DOHH2 (cell line): Measurements from ENCODE around the gene CHST5.

ENCODE experiments used
- H3F3A ChIP-seq: fragments of 200-600 bp; sonication (generic), shearing (Covaris generic); 2 replicates; pipeline ENCODE4 v1.6.0; 2016; ENCODE audit warnings: antibody characterized with exemption, mild to moderate bottlenecking; ENCODE audit not compliant: control insufficient read depth, insufficient read depth
- H3K27ac ChIP-seq: fragments of 200-600 bp; sonication (generic); 2 replicates; pipeline ENCODE4 v1.5.1; 2014; ENCODE audit warnings: low read depth, mild to moderate bottlenecking, low read length, moderate library complexity
- H3K27me3 ChIP-seq: fragments of 200-600 bp; sonication (generic); 2 replicates; pipeline ENCODE4 v1.6.1; 2014; ENCODE audit warnings: mild to moderate bottlenecking, low read length, mixed read lengths; ENCODE audit not compliant: control insufficient read depth
- H3K36me3 ChIP-seq: fragments of 200-600 bp; sonication (generic); 2 replicates; pipeline ENCODE4 v1.6.1; 2014; ENCODE audit warnings: mild to moderate bottlenecking, low read length, moderate library complexity, mixed read lengths; ENCODE audit not compliant: control insufficient read depth
- H3K4me1 ChIP-seq: fragments of 200-600 bp; sonication (generic); 2 replicates; pipeline ENCODE4 v1.6.1; 2014; ENCODE audit warnings: mild to moderate bottlenecking, low read length, mixed read lengths; ENCODE audit not compliant: control insufficient read depth
- H3K4me2 ChIP-seq: fragments of 200-600 bp; sonication (generic); 2 replicates; pipeline ENCODE4 v1.6.0; 2014; ENCODE audit warnings: mild to moderate bottlenecking, low read length, moderate library complexity
- H3K4me3 ChIP-seq: fragments of 200-600 bp; sonication (generic); 2 replicates; pipeline ENCODE4 v1.5.1; 2014; ENCODE audit warnings: mild to moderate bottlenecking, low read length, mixed read lengths
- H3K79me2 ChIP-seq: fragments of 200-600 bp; sonication (generic); 2 replicates; pipeline ENCODE4 v1.6.1; 2014; ENCODE audit warnings: mild to moderate bottlenecking, low read length, mixed read lengths; ENCODE audit not compliant: control insufficient read depth
- H3K9me2 ChIP-seq: fragments of 200-600 bp; sonication (generic); replicated peaks from 2 replicates; pipeline ENCODE4 v1.6.1; 2014; ENCODE audit warnings: mild to moderate bottlenecking, low read length, mixed read lengths; ENCODE audit not compliant: control insufficient read depth
- H3K9me3 ChIP-seq: fragments of 200-600 bp; sonication (generic); 2 replicates; pipeline ENCODE4 v1.6.1; 2014; ENCODE audit warnings: antibody characterized with exemption, low read length, mixed read lengths; ENCODE audit not compliant: control insufficient read depth, insufficient read depth
- H4K20me1 ChIP-seq: fragments of 200-600 bp; sonication (generic); 2 replicates; pipeline ENCODE4 v1.6.0; 2014; ENCODE audit warnings: low read depth, mild to moderate bottlenecking, antibody characterized with exemption, low read length, moderate library complexity; ENCODE audit not compliant: control insufficient read depth, insufficient read depth
- EZH2phosphoT487 ChIP-seq: fragments of 200-600 bp; sonication (generic); IDR thresholded peaks from 2 replicates; pipeline ENCODE4 v1.6.1; 2017; ENCODE audit warnings: borderline replicate concordance, mild to moderate bottlenecking, antibody characterized with exemption, low read length, moderate library complexity, mixed read lengths
- TF ChIP-seq, protein P1 (sequence below): fragments of 200-600 bp; sonication (generic); IDR thresholded peaks from one replicate; pipeline ENCODE4 v1.5.1; 2014; ENCODE audit warnings: antibody characterized with exemption, mild to moderate bottlenecking, low read depth, low read length; ENCODE audit not compliant: poor library complexity, severe bottlenecking

Gene CHST5

DNA sequence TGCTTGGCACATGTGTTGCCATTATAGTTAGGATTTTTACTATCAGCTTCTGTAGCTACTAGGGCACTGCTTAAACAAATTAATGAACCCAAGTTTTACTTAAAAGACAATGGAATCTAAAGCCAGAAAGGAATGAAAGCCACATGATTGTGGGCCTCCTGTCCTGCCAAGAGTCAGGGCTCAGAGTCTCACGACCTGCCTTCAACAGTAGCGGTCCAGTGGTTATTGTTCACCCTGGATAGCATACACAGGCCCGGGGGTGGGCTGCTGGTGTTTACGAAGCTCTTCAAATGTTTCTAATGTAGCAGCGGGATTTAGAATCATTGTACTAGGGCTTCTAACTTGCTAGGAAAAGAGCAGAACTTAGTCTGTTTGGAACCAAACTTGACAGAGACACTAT is 38.0 kb upstream of the CHST5 start:
- H3K9me3 ChIP-seq: no peaks in the 10 kb centered on the region
- no peaks in the 10 kb centered on the region for H3K27me3 ChIP-seq
- TF ChIP-seq EZH2phosphoT487: no peak
- TF ChIP-seq, protein P1, sequence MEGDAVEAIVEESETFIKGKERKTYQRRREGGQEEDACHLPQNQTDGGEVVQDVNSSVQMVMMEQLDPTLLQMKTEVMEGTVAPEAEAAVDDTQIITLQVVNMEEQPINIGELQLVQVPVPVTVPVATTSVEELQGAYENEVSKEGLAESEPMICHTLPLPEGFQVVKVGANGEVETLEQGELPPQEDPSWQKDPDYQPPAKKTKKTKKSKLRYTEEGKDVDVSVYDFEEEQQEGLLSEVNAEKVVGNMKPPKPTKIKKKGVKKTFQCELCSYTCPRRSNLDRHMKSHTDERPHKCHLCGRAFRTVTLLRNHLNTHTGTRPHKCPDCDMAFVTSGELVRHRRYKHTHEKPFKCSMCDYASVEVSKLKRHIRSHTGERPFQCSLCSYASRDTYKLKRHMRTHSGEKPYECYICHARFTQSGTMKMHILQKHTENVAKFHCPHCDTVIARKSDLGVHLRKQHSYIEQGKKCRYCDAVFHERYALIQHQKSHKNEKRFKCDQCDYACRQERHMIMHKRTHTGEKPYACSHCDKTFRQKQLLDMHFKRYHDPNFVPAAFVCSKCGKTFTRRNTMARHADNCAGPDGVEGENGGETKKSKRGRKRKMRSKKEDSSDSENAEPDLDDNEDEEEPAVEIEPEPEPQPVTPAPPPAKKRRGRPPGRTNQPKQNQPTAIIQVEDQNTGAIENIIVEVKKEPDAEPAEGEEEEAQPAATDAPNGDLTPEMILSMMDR: no peak
- no peak overlapping the region for H3K4me3 ChIP-seq
- H3K79me2 ChIP-seq: peaks cover 45% of the 10 kb centered on the region
- no peaks in the 10 kb centered on the region for H3K9me2 ChIP-seq
- peaks cover 92% of the 10 kb centered on the region for H3K36me3 ChIP-seq
- peaks cover 9% of the 10 kb centered on the region for H3F3A ChIP-seq
- H3K4me1 ChIP-seq: peaks cover 54% of the 10 kb centered on the region
- H4K20me1 ChIP-seq: 0 out of 2 replicates have a peak, but pooled peaks cover 4% of the 10 kb centered on the region
- H3K4me2 ChIP-seq: peak overlapping the region; percentile 57; the same call in 1 of the 2 replicates
- H3K27ac ChIP-seq: no peak overlapping the region

DNA sequence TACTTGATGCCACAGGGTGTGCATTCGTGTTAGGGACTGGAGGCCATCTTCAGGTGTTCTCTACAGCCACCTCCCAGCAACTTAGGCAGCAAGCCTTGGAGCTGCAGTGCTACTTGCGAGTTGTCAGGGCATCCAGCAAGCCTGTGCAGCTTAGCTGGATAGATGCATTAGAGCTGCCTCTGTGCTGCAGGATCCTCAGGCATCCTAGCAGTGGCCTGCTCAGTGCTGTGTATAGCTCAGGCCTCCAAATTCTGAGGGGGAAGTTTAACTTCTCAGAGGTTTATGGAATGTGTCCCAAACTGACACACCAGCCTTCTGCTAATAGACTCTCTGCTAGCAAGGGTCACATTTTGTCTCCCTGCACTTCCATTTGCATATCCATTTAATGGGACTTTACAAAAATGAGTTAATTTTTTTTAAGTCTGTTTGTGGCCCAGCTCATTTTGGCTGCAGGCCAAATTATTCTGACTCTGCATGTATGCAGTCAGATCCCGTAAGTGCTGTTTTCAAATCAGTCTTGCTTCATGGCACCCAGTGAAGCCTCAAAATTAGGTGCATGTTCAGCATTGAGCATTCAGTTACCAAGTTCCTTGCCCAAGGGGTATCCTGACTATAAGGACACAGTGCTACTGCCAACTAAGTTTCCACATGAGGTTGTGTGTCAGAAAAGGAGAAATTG is 37.1 kb upstream of the CHST5 start:
- peaks cover 9% of the 10 kb centered on the region for H3F3A ChIP-seq
- peaks cover 64% of the 10 kb centered on the region for H3K4me1 ChIP-seq
- H3K27me3 ChIP-seq: no peaks in the 10 kb centered on the region
- no peaks in the 10 kb centered on the region for H3K9me2 ChIP-seq
- peaks cover 54% of the 10 kb centered on the region for H3K79me2 ChIP-seq
- H3K4me2 ChIP-seq: peak overlapping the region; percentile 57
- H3K9me3 ChIP-seq: no peaks in the 10 kb centered on the region
- H3K27ac ChIP-seq: peak overlapping the region; percentile 81
- H3K4me3 ChIP-seq: peak overlapping the region; percentile 37
- TF ChIP-seq, protein P1: no peak
- TF ChIP-seq EZH2phosphoT487: no peak
- 0 out of 2 replicates have a peak, but pooled peaks cover 4% of the 10 kb centered on the region for H4K20me1 ChIP-seq
- peaks cover 94% of the 10 kb centered on the region for H3K36me3 ChIP-seq

DNA sequence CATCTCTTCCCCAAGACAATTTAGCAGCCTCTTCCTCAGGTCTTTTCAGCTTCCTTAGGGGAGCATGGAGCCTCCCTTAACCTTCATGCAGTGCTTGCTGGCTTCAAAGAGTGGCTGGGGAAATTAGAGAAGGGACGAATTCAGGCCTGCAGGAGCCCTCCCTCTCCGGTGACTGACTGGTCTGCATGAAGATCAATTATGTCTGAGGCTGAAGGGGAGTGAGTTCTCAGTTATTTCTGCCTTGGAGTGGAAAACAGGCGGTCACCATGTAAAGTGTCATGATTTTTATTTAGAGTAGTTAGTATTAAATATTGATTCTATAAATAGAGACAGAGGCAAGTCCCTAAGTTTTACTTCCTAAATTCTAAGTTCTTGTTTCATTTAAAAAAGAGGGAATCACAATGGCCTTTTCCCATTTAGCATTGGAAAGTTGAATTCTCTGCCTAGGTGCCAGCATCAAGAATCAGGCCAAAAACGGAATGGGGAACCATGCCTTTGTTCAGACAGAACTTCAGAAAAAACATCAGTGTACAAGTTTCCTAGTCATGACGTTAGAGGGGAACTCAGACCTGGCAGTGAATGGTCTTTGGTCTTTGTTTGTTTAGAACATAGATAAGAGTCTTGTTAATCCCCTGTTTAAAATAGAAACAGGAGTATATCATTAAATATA is 34.6 kb upstream of the CHST5 start:
- Histone ChIP-seq H3K4me3 (peak overlapping the region; percentile 50), H3K4me2 (peak overlapping the region; percentile 76), H3K9me2 (no peaks in the 10 kb centered on the region), H3K79me2 (peaks cover 72% of the 10 kb centered on the region), H3K27me3 (no peaks in the 10 kb centered on the region), H4K20me1 (peaks cover 7% of the 10 kb centered on the region; the same call in 1 of the 2 replicates), H3K4me1 (peaks cover 73% of the 10 kb centered on the region), H3F3A (peaks cover 11% of the 10 kb centered on the region), H3K27ac (peak overlapping the region; percentile 81), H3K36me3 (peaks cover 79% of the 10 kb centered on the region), H3K9me3 (no peaks in the 10 kb centered on the region)
- TF ChIP-seq, protein P1: no peak
